NCI-H2171 (cell line): Measurements from ENCODE around the gene LCMT2.
"Not testable (repeated sequence)": the region's sequence is repeated elsewhere in the genome, so short reads cannot be mapped to it uniquely, and the experiment has no call there.

Experiments used
- DNase-seq: peaks from one replicate; lab custom pipeline; 2025; lab: John Stamatoyannopoulos, UW

Gene LCMT2

GRCh38 chr15:43314171-43314570 lies 16.2 kb downstream of the LCMT2 start:
- DNase-seq = no peak

GRCh38 chr15:43312378-43312777 lies 18.0 kb downstream of the LCMT2 start:
- DNase-seq = no peak

DNA sequence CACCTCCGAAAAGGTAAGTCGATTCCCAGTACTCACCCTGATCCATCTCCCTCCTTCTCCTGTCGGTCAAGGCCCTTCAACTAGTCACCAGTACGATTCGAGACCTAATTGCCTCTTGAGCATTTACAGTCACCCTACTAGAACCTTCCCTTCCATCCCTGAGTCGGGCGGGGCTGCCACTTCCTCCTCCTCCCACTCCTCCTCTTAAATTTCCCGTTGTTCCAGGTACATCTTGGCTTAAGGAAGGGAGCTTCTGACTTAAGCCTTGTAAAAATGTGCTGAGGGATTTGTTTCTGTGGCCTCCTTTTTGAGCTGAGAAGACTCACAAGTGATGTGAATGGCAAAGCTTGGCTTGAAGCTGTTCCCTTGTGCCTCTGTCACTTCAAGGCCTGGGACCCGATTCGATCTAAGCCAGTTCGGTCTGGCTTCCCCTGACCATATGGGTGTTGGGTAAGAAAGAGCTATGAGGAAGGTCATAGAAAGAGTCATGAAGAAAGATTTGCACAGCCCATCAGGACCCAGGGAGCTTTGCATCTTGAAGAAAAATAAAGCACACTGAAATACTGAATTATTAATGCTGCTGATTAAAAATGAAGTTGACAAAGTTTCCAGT lies 28.1 kb downstream of the LCMT2 start, which contains the start of gene TGM7:
Gene TGM7 (minus strand): TSS at position 51 of the 613 bp plus-strand sequence.
- no peak for DNase-seq

- DNase-seq = no peak
Observed at GRCh38 chr15:43299884-43300283, 30.5 kb downstream of the LCMT2 start.

- DNase-seq = no peak
Observed at GRCh38 chr15:43299411-43299810, 31.0 kb downstream of the LCMT2 start.

GRCh38 chr15:43294091-43294706 lies 36.2 kb downstream of the LCMT2 start:
- no peak for DNase-seq

DNA sequence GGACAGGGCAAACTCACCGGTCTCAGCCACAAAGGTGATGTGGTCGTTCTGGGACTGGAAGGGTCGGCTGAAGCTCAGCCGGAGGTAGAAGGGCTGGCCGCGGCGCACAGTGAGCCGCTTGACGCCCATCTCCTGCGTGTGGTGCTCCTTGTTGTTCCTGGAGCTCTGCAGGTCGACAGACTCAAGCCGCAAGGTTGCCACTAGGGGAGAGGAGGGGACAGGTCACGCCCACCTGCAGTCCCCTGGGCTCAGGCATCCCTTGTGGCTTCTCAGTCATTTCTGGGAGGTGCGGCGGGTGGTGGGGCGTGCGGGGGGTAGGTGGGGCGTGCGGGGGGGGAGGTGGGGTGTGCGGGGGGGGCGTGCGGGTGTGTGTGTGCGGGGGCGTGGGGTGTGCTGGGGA lies 36.9 kb downstream of the LCMT2 start:
- DNase-seq = no peak

DNA sequence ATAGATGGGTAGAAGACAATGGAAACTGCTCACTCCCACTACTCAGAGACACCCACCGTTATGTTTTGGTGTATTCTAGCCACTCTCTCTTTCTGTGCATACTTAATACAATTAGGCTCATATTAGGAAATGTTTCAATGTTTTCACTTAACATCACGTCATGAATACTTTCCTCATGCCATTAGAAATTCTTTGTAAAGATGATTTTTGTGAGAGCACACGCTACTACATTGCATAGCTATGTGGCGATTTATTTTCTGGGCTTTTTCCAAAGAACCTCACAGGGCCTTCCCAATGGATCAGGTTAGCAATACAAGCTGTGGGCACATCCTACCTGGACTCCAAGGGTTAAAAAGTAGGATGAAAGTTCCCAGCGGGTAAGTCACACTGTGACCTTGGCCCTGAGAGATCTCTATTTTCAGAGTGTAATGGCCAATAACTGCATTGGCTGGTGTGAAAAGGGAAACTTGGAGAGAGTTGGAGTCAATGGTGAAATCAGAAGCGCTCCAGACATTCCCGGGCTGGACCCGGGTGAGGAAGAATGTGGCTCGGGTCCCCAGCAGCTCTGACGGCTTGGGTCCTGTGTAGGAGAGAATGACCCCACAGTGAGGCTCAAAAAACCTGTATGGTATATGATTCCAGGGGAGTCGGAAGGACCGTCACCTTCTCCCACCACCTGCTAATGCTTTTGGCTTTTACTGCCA lies 37.8 kb downstream of the LCMT2 start:
- no peak for DNase-seq

DNA sequence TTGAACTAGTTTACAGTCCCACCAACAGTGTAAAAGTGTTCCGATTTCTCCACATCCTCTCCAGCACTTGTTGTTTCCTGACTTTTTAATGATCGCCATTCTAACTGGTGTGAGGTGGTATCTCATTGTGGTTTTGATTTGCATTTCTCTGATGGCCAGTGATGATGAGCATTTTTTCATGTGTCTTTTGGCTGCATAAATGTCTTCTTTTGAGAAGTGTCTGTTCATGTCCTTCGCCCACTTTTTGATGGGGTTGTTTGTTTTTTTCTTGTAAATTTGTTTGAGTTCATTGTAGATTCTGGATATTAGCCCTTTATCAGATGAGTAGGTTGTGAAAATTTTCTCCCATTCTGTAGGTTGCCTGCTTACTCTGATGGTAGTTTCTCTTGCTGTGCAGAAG lies 40.7 kb downstream of the LCMT2 start:
- DNase-seq = not testable (repeated sequence)

- DNase-seq = no peak
Observed at GRCh38 chr15:43287254-43287653, 43.1 kb downstream of the LCMT2 start.

- DNase-seq = no peak
Observed at GRCh38 chr15:43286074-43286473, 44.3 kb downstream of the LCMT2 start.

- DNase-seq = peak; percentile 4
Observed at GRCh38 chr15:43285609-43286037, 44.8 kb downstream of the LCMT2 start.

DNA sequence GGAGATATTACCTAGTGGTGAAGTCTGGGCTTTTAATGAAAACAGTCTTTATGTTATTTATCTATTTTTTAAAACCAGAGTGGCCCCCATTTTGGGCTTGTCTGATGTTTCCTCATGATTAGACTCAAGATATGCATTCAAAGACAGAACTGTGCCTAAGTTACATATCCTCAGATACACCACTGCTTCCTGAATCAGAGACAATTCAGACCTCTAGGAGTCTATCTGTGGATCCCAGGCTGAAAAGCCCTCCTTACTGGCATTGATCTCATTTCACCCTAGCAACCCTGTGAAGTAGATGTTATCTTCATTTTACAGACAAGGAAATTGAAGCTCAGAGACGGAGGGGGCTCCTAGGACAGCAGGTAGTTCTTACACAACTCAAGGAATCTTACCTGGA lies 46.8 kb downstream of the LCMT2 start:
- no peak for DNase-seq

DNA sequence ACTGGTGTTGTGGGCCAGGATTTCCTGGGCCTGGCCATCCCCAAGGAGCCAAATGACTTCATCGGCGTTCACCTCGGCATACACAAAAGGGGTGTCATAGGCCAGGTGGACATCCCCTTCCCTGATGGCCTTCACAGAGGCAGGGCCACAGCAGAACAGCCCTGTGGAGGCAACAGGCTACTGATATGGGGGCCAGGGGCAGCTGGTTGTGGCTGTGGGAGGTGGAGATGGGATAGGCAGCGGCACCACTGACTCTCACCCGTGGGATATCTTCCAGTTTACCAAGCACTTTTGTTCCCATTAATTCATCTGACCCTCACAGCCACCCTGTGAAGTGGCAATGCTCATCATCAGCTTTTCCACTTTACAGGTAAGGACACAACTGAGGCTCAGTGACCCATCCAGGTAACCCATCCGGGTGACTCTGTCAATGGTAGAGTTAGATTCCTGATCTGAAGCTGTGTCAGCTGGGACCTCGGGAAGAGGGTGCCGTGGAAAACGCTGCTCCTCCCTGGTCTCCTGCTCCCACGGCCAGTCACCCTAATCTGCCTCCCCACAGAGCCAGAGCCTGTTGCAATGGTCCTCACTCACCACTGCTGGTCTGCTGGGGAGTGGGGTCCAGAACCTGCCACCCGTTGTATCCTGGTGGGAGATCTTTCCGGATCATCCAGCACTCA lies 48.3 kb downstream of the LCMT2 start:
- no peak for DNase-seq

- DNase-seq = no peak
Observed at GRCh38 chr15:43280996-43281395, 49.4 kb downstream of the LCMT2 start.

GRCh38 chr15:43279496-43279895 lies 50.9 kb downstream of the LCMT2 start:
- DNase-seq = no peak

GRCh38 chr15:43278869-43279268 lies 51.5 kb downstream of the LCMT2 start:
- DNase-seq = no peak

DNA sequence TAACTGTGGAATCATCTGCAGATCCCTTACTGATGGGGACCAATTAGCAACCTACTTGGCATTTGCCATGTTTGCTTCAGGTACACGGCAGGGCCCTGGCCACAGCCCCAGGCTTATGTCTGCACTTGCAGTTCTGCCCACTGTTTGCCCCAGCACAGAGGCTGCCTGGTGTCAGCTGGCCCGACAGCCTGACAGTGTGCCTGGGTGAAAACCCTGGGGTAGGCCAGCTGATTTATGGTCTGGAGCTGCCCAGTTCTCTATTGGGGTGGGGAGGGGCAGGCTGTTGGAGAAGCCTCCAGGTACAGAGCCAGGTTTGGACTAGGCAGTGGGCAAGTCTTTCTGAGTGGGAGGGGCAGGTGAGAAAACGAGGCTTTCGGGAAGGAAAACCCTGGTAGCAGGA lies 52.5 kb downstream of the LCMT2 start:
- no peak for DNase-seq

- DNase-seq = no peak
Observed at GRCh38 chr15:43277231-43277823, 53.0 kb downstream of the LCMT2 start.

- no peak for DNase-seq
Observed at GRCh38 chr15:43276563-43277200, 53.7 kb downstream of the LCMT2 start.

DNA sequence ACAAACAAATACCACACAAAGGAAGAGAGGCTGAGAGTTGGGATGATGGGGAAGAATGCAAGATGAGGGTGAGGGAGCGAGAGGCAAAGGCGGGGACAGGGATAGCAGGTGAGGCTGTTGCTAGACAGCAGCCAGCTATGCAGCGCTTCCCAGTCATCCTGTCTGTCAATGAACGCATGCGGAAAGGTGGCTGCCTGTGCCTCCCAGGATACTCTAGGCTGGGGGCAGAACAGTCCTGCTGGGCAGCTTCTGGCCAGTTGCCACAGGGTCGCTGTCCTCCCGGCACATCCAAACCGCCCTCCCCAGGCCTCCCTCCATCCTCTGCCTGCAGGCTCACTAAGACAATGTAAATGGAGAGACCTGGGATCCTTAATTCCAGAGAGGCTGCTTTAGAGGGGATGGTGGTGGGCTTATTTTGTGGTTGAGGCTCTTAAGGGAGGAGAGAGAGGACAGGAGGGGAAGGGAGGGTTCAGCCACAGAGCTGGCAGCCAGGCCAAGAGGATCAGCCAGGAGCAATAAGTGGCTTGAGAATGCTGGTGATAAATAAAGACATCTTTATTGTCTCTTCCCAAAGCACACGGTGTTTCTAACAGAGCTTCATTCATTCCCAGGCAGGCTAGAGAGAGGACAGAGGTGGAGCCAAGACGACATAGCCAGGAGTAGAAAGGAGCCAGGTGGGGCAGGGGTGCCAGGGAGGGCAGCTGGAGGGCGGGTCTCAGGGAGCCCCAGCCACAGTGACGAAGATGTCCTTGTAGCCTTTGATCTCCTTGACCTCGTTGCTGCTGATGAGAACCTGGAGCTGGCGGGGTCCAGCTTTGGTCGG lies 54.4 kb downstream of the LCMT2 start:
- DNase-seq = no peak
